Esophagus muscularis mucosa (tissue), 4 donors: Measurements from ENCODE around the gene PRKAR1A. TPM values are rescaled to one million over a fixed set of nuclear protein-coding genes. Genes with fewer than 3 reads are reported as not detected.
A peak's percentile ranks its signal among the peaks of the same experiment; 100 is the strongest.

Source experiments
- DNase-seq: peaks from one replicate; pipeline ENCODE4 v3.0.0-alpha.2; 2017; ENCODE audit errors: extremely low spot score
- H3K27ac ChIP-seq, 4 donors: fragments of 200-600 bp; sonication (generic); replicated peaks in 1 of 4; 1 replicate in 3 of 4; 2 replicates in 1 of 4; pipeline ENCODE4 v1.5.1; 2016 to 2019; ENCODE audit warnings: mild to moderate bottlenecking in 1 of 4
- H3K27me3 ChIP-seq, 4 donors: fragments of 200-600 bp; sonication (generic); one replicate each; pipeline versions ENCODE4 v1.5.1 to v1.6.0; 2016 to 2019
- H3K36me3 ChIP-seq, 4 donors: fragments of 200-600 bp; sonication (generic); one replicate each; pipeline ENCODE4 v1.5.1; 2016 to 2019
- H3K4me1 ChIP-seq, 4 donors: fragments of 200-600 bp; sonication (generic); one replicate each; pipeline ENCODE4 v1.5.1; 2016 to 2019
- H3K4me3 ChIP-seq, 4 donors: fragments of 200-600 bp; sonication (generic); 1 replicate in 2 of 4; 2 replicates in 2 of 4; pipeline ENCODE4 v1.5.1; 2016 to 2019; ENCODE audit warnings: mild to moderate bottlenecking in 4 of 4, moderate library complexity in 1 of 4
- H3K9me3 ChIP-seq, 4 donors: fragments of 200-600 bp; sonication (generic); 1 replicate in 3 of 4; 2 replicates in 1 of 4; pipeline ENCODE4 v1.5.1; 2016 to 2019
- CTCF ChIP-seq, 3 experiments: fragments of 200-600 bp in 2 of 3; fragments of 450-650 bp in 1 of 3; sonication (generic) in 2 of 3; IDR thresholded peaks; one replicate each; pipeline ENCODE4 v1.5.1; 2017 to 2019; ENCODE audit warnings: antibody characterized with exemption in 3 of 3, mild to moderate bottlenecking in 2 of 3, moderate library complexity in 1 of 3
- EP300 ChIP-seq: sonication (generic); formaldehyde crosslinking; IDR thresholded peaks from one replicate; pipeline ENCODE4 v1.6.1; 2017; ENCODE audit warnings: antibody characterized with exemption
- POLR2A ChIP-seq: fragments of 450-650 bp; IDR thresholded peaks from one replicate; pipeline ENCODE4 v1.6.1; 2017; ENCODE audit warnings: antibody characterized with exemption, moderate library complexity, mild to moderate bottlenecking, low read depth
- POLR2AphosphoS5 ChIP-seq, 2 donors: sonication (generic); formaldehyde crosslinking; IDR thresholded peaks; one replicate each; pipeline ENCODE4 v1.6.1; 2017; ENCODE audit warnings: antibody characterized with exemption in 2 of 2
- WGBS: methylation state at CpG from one replicate; pipeline ENCODE4 v1.1.5; 2018; 5-methylcytosine and 5-hydroxymethylcytosine counted together
- intact Hi-C: fragments of 100-400 bp; cut with DNase I; formaldehyde crosslinking; loops from one replicate; pipeline ENCODE4 v1.15.1; 2023
- total RNA-seq, 4 donors: library from RNA; depleted of rRNA; stranded (reverse); fragments of >200 nt; gene quantifications; one replicate each; pipeline versions ENCODE4 v1.1.0 to v1.2.1, GENCODE V29; 2016

Gene PRKAR1A
- 100 to 1,000 TPM; 179 to 311 (median 219) TPM for total RNA-seq

DNA sequence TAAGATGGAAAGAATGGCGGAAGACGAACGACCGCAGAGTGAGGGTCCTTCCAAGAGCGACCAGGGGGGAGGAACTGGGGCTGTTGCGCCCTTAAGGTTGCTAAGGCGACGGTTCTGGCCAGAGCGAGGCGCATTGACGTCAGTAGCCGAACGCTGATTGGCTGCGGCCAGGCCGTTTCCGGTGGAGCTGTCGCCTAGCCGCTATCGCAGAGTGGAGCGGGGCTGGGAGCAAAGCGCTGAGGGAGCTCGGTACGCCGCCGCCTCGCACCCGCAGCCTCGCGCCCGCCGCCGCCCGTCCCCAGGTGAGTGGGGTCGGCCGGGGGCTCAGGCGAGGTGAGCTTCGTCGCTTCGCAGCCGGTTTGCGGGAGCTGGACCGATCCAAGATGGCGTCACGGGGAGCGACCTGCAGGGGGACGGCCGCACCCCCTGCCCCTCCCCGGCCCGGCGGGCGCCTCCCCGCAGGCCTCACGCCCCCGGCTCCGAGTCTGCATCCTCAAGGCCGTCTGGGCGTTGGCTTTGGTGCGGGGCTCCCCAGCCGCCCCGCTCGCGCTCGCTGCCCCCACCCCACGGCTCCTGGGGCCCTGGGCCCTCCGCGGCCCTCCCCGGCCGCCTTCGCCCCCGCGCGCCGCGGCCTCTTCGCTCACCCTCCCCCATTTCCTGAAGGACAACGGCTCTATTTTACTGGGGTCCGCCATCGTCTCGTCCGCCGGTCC, at the start of gene PRKAR1A:
PRKAR1A (plus strand) TSS at position 184 of the 713 bp plus-strand sequence. CDS start 2,970 bp downstream, outside the sequence.
- intact Hi-C loops, result no loop called here
- Histone ChIP-seq H3K27ac (peak within 1 kb of the TSS; percentile 92 to 99 (median 98)), H3K9me3 (no peaks in the 10 kb centered on the region), H3K27me3 (no peaks in the 10 kb centered on the region), H3K36me3 (peaks cover 7 to 22% (median 14%) of the 10 kb centered on the region in 4 donors), H3K4me1 (peaks cover 19 to 42% (median 34%) of the 10 kb centered on the region in 4 donors), H3K4me3 (peak within 1 kb of the TSS; percentile 71 to 93 (median 90))
- TF ChIP-seq POLR2A (peak; percentile 88), EP300 (no peak), CTCF (IDR thresholded peaks at IDR 0.05) (no peak), POLR2AphosphoS5 (IDR thresholded peaks at IDR 0.05) (peak; percentile 97 to 98)
- peak; percentile 98 for DNase-seq
- 0% methylated on average over 52 of the region's 81 CpGs for WGBS

DNA sequence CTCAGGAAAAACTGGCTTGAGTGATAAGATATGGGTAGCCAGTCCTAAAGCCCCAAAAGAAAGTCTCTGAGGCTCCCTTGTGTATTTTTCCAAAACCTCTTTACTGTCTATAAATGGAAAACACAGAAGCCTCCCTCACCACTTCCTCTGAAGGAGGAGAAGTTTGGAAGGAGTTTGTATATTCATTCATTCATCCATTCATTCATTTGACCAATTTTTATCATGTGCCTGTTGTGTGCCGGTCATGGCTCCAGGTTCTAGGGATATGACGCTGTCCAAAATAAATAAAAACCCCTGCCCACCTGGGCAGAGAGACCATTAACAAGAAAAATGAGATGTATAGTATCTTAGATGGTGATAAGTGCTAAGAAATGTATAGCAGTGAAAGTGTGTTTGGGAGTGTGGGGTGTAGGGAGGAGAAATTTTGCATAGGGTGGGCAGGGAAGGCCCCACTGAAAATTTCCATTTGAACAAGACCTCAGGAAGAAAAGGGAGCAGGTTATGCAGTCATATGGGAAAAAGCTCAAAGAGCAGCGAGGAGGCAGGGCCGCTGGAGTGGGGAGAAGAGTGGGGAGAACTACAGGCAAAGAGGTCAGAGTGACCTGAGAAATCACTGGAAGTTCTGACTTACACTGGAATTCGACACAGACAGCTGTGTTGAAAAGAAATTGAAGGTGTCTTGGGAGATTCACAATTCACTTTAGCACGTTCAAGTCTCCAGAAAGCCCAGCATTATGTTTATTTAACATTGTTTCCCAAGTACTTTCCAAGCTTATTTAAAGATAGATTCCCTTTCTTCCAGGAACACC, 48.8 kb upstream of the PRKAR1A start:
- DNase-seq, result no peak
- Histone ChIP-seq H3K36me3 (no peaks in the 10 kb centered on the region), H3K9me3 (no peaks in the 10 kb centered on the region), H3K27ac (no peak overlapping the region), H3K4me3 (no peak overlapping the region), H3K27me3 (no peaks in the 10 kb centered on the region), H3K4me1 (peaks cover 6 to 8% (median 6%) of the 10 kb centered on the region in 4 donors)
- 47% methylated on average over 6 of the region's 6 CpGs for WGBS
- intact Hi-C loops, result loop anchor here (2.0 to 10.0 kb wide), 3 partner anchors 201 to 291 kb away; no protein-coding TSS in a partner anchor
- TF ChIP-seq POLR2AphosphoS5 (IDR thresholded peaks at IDR 0.05), result no peak
- TF ChIP-seq POLR2A, result no peak
- no peak for TF ChIP-seq EP300
- no peak for TF ChIP-seq CTCF (IDR thresholded peaks at IDR 0.05)

GRCh38 chr17:68468334-68468733, 43.9 kb upstream of the PRKAR1A start:
- intact Hi-C loops, result loop anchor here (10.0 kb wide), 1 partner anchor 286 kb away; no protein-coding TSS in a partner anchor
- H3K27me3 ChIP-seq, result no peaks in the 10 kb centered on the region
- 70% methylated on average over 5 of the region's 5 CpGs for WGBS
- peaks cover 0 to 6% (median 0%) of the 10 kb centered on the region in 4 donors for H3K4me1 ChIP-seq
- no peaks in the 10 kb centered on the region for H3K9me3 ChIP-seq
- DNase-seq, result no peak
- TF ChIP-seq EP300 (no peak), CTCF (IDR thresholded peaks at IDR 0.05) (no peak), POLR2A (no peak), POLR2AphosphoS5 (IDR thresholded peaks at IDR 0.05) (no peak)
- H3K4me3 ChIP-seq, result no peak overlapping the region
- no peak overlapping the region for H3K27ac ChIP-seq
- H3K36me3 ChIP-seq, result no peaks in the 10 kb centered on the region

- intact Hi-C loops, result loop anchor here (10.0 kb wide), 1 partner anchor 286 kb away; no protein-coding TSS in a partner anchor
- WGBS, result 88% methylated on average over 1 of the region's 1 CpG
- H3K27me3 ChIP-seq, result no peaks in the 10 kb centered on the region
- no peak overlapping the region for H3K27ac ChIP-seq
- TF ChIP-seq POLR2A, result no peak
- no peak for TF ChIP-seq CTCF (IDR thresholded peaks at IDR 0.05)
- TF ChIP-seq POLR2AphosphoS5 (IDR thresholded peaks at IDR 0.05), result no peak
- TF ChIP-seq EP300, result no peak
- no peaks in the 10 kb centered on the region for H3K36me3 ChIP-seq
- DNase-seq, result no peak
- no peak overlapping the region for H3K4me3 ChIP-seq
- H3K4me1 ChIP-seq, result peaks cover 0 to 6% (median 0%) of the 10 kb centered on the region in 4 donors
- no peaks in the 10 kb centered on the region for H3K9me3 ChIP-seq
Measured at GRCh38 chr17:68468788-68469187, 43.4 kb upstream of the PRKAR1A start.
